ENCODE results near the gene CPNE4.

Gene CPNE4

GRCh38 chr3:131645638-131646037 is 389.2 kb downstream of the CPNE4 start:
- Histone ChIP-seq H3K27ac (ENCODE audit: low read depth, low read length) (no peak overlapping the region), H3K9me3 (ENCODE audit: control insufficient read depth in 1 of 2, low read length in 2 of 2) (no peaks in the 10 kb centered on the region), H3K4me1 (ENCODE audit: control insufficient read depth in 1 of 2, insufficient read depth in 2 of 2, low read length in 2 of 2) (no peaks in the 10 kb centered on the region), H3K9ac (ENCODE audit: low read depth in 1 of 2, low read length in 2 of 2) (no peak overlapping the region), H3K36me3 (ENCODE audit: control insufficient read depth in 1 of 2, insufficient read depth in 2 of 2, low read length in 2 of 2) (no peaks in the 10 kb centered on the region), H3K4me3 (ENCODE audit: low read depth in 1 of 2, low read length in 2 of 2) (no peak overlapping the region), H3K27me3 (ENCODE audit: control insufficient read depth in 1 of 2, insufficient read depth in 2 of 2, low read length in 2 of 2) (peaks cover 0 to 6% of the 10 kb centered on the region in 2 donors)

DNA sequence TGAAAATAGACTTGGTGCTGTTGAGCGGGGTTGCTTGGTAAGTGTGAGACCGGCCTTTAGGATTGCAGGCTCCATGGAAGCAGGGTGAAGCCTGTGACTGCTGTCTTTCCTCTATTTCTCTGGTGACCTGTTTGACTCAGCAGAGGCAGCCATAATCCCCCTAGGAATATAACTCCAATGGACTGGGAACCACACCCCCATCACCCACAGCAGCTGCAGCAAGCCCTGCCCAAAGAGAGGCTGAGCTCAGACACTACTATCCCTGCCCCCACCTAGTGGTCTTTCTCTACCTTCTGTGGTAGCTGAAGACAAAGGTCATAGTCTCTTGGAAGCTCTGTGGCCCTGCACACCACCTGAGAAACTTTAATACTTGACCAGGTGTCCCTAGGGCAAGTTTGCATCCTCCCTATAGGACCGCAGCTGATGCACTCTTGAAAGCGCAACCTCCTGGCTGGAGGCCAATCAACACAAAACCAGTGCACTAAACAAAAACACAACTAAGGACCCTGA is 398.5 kb downstream of the CPNE4 start:
- H3K36me3 ChIP-seq (ENCODE audit: control insufficient read depth in 1 of 2, insufficient read depth in 2 of 2, low read length in 2 of 2) = no peaks in the 10 kb centered on the region
- no peak overlapping the region for H3K4me3 ChIP-seq (ENCODE audit: low read depth in 1 of 2, low read length in 2 of 2)
- H3K4me1 ChIP-seq (ENCODE audit: control insufficient read depth in 1 of 2, insufficient read depth in 2 of 2, low read length in 2 of 2) = no peaks in the 10 kb centered on the region
- no peak overlapping the region for H3K9ac ChIP-seq (ENCODE audit: low read depth in 1 of 2, low read length in 2 of 2)
- no peaks in the 10 kb centered on the region for H3K9me3 ChIP-seq (ENCODE audit: control insufficient read depth in 1 of 2, low read length in 2 of 2)
- H3K27ac ChIP-seq (ENCODE audit: low read depth, low read length) = no peak overlapping the region
- no peaks in the 10 kb centered on the region for H3K27me3 ChIP-seq (ENCODE audit: control insufficient read depth in 1 of 2, insufficient read depth in 2 of 2, low read length in 2 of 2)

DNA sequence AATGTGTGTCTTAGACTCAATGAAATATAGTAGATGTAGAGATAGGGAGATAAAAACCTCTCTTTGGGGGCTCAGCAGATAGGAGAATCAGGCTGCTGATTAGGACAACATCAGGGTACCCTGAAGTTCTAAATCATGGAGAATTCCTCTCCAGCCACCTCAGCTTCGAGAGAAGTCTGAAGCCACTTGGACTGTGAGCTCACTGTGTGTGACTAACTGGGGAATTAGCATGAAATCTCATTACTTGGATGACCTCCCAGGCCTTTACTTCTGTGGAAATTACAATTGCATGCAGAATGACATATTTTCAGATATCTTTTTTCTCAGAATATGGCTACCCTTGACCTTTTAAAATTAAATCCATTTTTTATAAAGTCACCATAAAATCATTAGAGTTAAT is 404.0 kb downstream of the CPNE4 start:
- no peaks in the 10 kb centered on the region for H3K27me3 ChIP-seq (ENCODE audit: control insufficient read depth in 1 of 2, insufficient read depth in 2 of 2, low read length in 2 of 2)
- no peak overlapping the region for H3K27ac ChIP-seq (ENCODE audit: low read depth, low read length)
- H3K4me3 ChIP-seq (ENCODE audit: low read depth in 1 of 2, low read length in 2 of 2) = no peak overlapping the region
- H3K9ac ChIP-seq (ENCODE audit: low read depth in 1 of 2, low read length in 2 of 2) = no peak overlapping the region
- H3K36me3 ChIP-seq (ENCODE audit: control insufficient read depth in 1 of 2, insufficient read depth in 2 of 2, low read length in 2 of 2) = no peaks in the 10 kb centered on the region
- H3K9me3 ChIP-seq (ENCODE audit: control insufficient read depth in 1 of 2, low read length in 2 of 2) = no peaks in the 10 kb centered on the region
- H3K4me1 ChIP-seq (ENCODE audit: control insufficient read depth in 1 of 2, insufficient read depth in 2 of 2, low read length in 2 of 2) = no peaks in the 10 kb centered on the region

DNA sequence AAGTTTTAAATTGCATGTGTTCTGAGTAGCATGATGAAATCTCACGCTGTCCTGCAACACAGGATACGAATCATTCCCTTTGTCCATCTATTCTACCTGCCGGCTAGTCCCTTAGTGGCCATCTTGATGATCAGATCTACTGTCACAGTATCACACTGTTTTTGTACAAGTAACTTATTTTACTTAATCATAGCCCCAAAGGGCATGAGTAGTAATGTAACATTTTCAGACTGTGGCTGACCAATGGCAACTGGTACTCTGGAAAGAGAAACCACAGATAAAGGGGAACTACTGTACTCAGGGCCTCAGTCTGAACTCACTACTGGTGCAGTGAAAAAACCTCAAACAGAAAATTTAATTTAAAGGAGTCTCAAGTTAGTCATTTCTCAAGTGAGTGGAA is 404.7 kb downstream of the CPNE4 start:
- Histone ChIP-seq H3K9me3 (ENCODE audit: control insufficient read depth in 1 of 2, low read length in 2 of 2) (no peaks in the 10 kb centered on the region), H3K9ac (ENCODE audit: low read depth in 1 of 2, low read length in 2 of 2) (no peak overlapping the region)

DNA sequence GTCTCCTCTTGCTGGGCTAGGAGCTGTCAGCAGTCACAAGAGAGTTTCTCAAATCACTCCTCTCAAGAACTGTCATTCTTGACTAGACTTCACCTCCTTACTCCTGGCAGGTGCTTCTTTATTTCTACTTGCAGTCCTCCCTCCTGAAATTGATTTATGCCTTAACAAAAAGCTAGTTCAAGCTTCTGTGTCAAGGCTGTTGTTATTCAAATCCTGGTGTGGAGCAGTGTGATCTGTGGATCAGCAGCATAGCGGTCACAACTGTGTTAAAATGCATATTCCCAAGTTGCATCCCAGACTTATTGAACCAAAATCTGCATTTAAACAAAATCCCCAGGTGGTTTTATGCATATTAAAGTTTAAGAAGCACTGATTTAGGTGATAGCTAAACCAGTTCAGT is 411.4 kb downstream of the CPNE4 start:
- Histone ChIP-seq H3K4me1 (ENCODE audit: control insufficient read depth in 1 of 2, insufficient read depth in 2 of 2, low read length in 2 of 2) (no peaks in the 10 kb centered on the region), H3K27me3 (ENCODE audit: control insufficient read depth in 1 of 2, insufficient read depth in 2 of 2, low read length in 2 of 2) (no peaks in the 10 kb centered on the region), H3K27ac (ENCODE audit: low read depth, low read length) (no peak overlapping the region)

More for the DNA sequence above, 404.7 kb downstream of the CPNE4 start:
- H3K27me3 ChIP-seq (ENCODE audit: control insufficient read depth in 1 of 2, insufficient read depth in 2 of 2, low read length in 2 of 2) = no peaks in the 10 kb centered on the region
- no peaks in the 10 kb centered on the region for H3K4me1 ChIP-seq (ENCODE audit: control insufficient read depth in 1 of 2, insufficient read depth in 2 of 2, low read length in 2 of 2)
- no peaks in the 10 kb centered on the region for H3K36me3 ChIP-seq (ENCODE audit: control insufficient read depth in 1 of 2, insufficient read depth in 2 of 2, low read length in 2 of 2)
- H3K4me3 ChIP-seq (ENCODE audit: low read depth in 1 of 2, low read length in 2 of 2) = no peak overlapping the region
- no peak overlapping the region for H3K27ac ChIP-seq (ENCODE audit: low read depth, low read length)

GRCh38 chr3:131622726-131623125 is 412.1 kb downstream of the CPNE4 start:
- no peaks in the 10 kb centered on the region for H3K9me3 ChIP-seq (ENCODE audit: control insufficient read depth in 1 of 2, low read length in 2 of 2)
- no peaks in the 10 kb centered on the region for H3K36me3 ChIP-seq (ENCODE audit: control insufficient read depth in 1 of 2, insufficient read depth in 2 of 2, low read length in 2 of 2)
- no peak overlapping the region for H3K27ac ChIP-seq (ENCODE audit: low read depth, low read length)
- H3K9ac ChIP-seq (ENCODE audit: low read depth in 1 of 2, low read length in 2 of 2) = no peak overlapping the region
- no peaks in the 10 kb centered on the region for H3K4me1 ChIP-seq (ENCODE audit: control insufficient read depth in 1 of 2, insufficient read depth in 2 of 2, low read length in 2 of 2)
- H3K4me3 ChIP-seq (ENCODE audit: low read depth in 1 of 2, low read length in 2 of 2) = no peak overlapping the region
- H3K27me3 ChIP-seq (ENCODE audit: control insufficient read depth in 1 of 2, insufficient read depth in 2 of 2, low read length in 2 of 2) = no peaks in the 10 kb centered on the region

More for the DNA sequence above, 411.4 kb downstream of the CPNE4 start:
- no peak overlapping the region for H3K9ac ChIP-seq (ENCODE audit: low read depth in 1 of 2, low read length in 2 of 2)
- H3K36me3 ChIP-seq (ENCODE audit: control insufficient read depth in 1 of 2, insufficient read depth in 2 of 2, low read length in 2 of 2) = no peaks in the 10 kb centered on the region
- no peaks in the 10 kb centered on the region for H3K9me3 ChIP-seq (ENCODE audit: control insufficient read depth in 1 of 2, low read length in 2 of 2)
- no peak overlapping the region for H3K4me3 ChIP-seq (ENCODE audit: low read depth in 1 of 2, low read length in 2 of 2)

GRCh38 chr3:131620977-131621376 is 413.8 kb downstream of the CPNE4 start:
- Histone ChIP-seq H3K27ac (ENCODE audit: low read depth, low read length) (no peak overlapping the region), H3K27me3 (ENCODE audit: control insufficient read depth in 1 of 2, insufficient read depth in 2 of 2, low read length in 2 of 2) (no peaks in the 10 kb centered on the region), H3K4me1 (ENCODE audit: control insufficient read depth in 1 of 2, insufficient read depth in 2 of 2, low read length in 2 of 2) (no peaks in the 10 kb centered on the region), H3K4me3 (ENCODE audit: low read depth in 1 of 2, low read length in 2 of 2) (no peak overlapping the region), H3K9me3 (ENCODE audit: control insufficient read depth in 1 of 2, low read length in 2 of 2) (no peaks in the 10 kb centered on the region), H3K36me3 (ENCODE audit: control insufficient read depth in 1 of 2, insufficient read depth in 2 of 2, low read length in 2 of 2) (no peaks in the 10 kb centered on the region), H3K9ac (ENCODE audit: low read depth in 1 of 2, low read length in 2 of 2) (no peak overlapping the region)

DNA sequence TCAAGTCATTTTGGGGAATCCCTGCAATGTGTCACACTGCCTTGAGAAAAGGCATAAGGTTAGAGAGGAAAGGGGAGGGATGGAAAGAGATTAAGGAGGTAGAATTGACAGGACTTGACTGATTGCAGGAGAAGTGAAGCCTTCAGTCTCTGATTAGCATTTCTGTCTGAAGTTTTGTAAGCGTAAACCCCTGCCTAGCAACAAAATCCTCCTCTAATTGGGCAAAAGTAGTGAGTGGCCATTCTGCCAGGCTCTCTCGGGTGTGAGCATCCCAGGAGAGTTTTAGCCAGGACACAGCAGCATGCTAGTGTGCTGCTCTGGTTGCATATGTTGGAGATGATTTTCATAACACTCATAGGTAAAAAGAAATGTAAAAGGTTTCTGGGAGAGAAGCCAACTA is 415.0 kb downstream of the CPNE4 start:
- no peaks in the 10 kb centered on the region for H3K9me3 ChIP-seq (ENCODE audit: control insufficient read depth in 1 of 2, low read length in 2 of 2)
- H3K27me3 ChIP-seq (ENCODE audit: control insufficient read depth in 1 of 2, insufficient read depth in 2 of 2, low read length in 2 of 2) = no peaks in the 10 kb centered on the region
- no peak overlapping the region for H3K4me3 ChIP-seq (ENCODE audit: low read depth in 1 of 2, low read length in 2 of 2)
- no peaks in the 10 kb centered on the region for H3K36me3 ChIP-seq (ENCODE audit: control insufficient read depth in 1 of 2, insufficient read depth in 2 of 2, low read length in 2 of 2)
- no peaks in the 10 kb centered on the region for H3K4me1 ChIP-seq (ENCODE audit: control insufficient read depth in 1 of 2, insufficient read depth in 2 of 2, low read length in 2 of 2)
- H3K9ac ChIP-seq (ENCODE audit: low read depth in 1 of 2, low read length in 2 of 2) = no peak overlapping the region
- no peak overlapping the region for H3K27ac ChIP-seq (ENCODE audit: low read depth, low read length)

GRCh38 chr3:131616719-131617118 is 418.1 kb downstream of the CPNE4 start:
- H3K36me3 ChIP-seq (ENCODE audit: control insufficient read depth in 1 of 2, insufficient read depth in 2 of 2, low read length in 2 of 2) = no peaks in the 10 kb centered on the region
- no peak overlapping the region for H3K9ac ChIP-seq (ENCODE audit: low read depth in 1 of 2, low read length in 2 of 2)
- H3K27ac ChIP-seq (ENCODE audit: low read depth, low read length) = no peak overlapping the region
- no peaks in the 10 kb centered on the region for H3K27me3 ChIP-seq (ENCODE audit: control insufficient read depth in 1 of 2, insufficient read depth in 2 of 2, low read length in 2 of 2)
- H3K4me1 ChIP-seq (ENCODE audit: control insufficient read depth in 1 of 2, insufficient read depth in 2 of 2, low read length in 2 of 2) = no peaks in the 10 kb centered on the region
- no peak overlapping the region for H3K4me3 ChIP-seq (ENCODE audit: low read depth in 1 of 2, low read length in 2 of 2)
- H3K9me3 ChIP-seq (ENCODE audit: control insufficient read depth in 1 of 2, low read length in 2 of 2) = no peaks in the 10 kb centered on the region

DNA sequence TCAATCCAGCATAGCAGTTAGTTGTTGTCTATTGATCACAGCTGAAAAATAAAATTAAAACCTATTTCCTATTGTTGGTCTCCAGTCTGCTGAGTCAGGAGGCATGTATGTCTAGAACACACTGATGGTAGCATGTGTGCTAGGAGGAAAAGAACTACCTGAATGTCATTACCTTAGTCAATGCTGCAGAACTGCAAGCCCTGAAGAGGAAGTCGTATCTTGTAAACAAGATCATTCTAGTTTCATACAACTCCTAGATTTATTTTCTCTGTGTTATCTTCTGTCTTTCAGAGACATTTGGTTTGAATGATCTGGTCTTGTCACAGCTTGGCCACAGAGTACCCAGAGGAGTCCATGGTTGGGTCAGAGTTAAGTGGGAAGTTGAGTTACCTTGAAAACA is 422.1 kb downstream of the CPNE4 start:
- H3K4me3 ChIP-seq (ENCODE audit: low read depth in 1 of 2, low read length in 2 of 2) = no peak overlapping the region
- H3K27me3 ChIP-seq (ENCODE audit: control insufficient read depth in 1 of 2, insufficient read depth in 2 of 2, low read length in 2 of 2) = no peaks in the 10 kb centered on the region
- H3K4me1 ChIP-seq (ENCODE audit: control insufficient read depth in 1 of 2, insufficient read depth in 2 of 2, low read length in 2 of 2) = no peaks in the 10 kb centered on the region
- no peak overlapping the region for H3K9ac ChIP-seq (ENCODE audit: low read depth in 1 of 2, low read length in 2 of 2)
- no peak overlapping the region for H3K27ac ChIP-seq (ENCODE audit: low read depth, low read length)
- H3K9me3 ChIP-seq (ENCODE audit: control insufficient read depth in 1 of 2, low read length in 2 of 2) = no peaks in the 10 kb centered on the region
- no peaks in the 10 kb centered on the region for H3K36me3 ChIP-seq (ENCODE audit: control insufficient read depth in 1 of 2, insufficient read depth in 2 of 2, low read length in 2 of 2)

GRCh38 chr3:131610174-131610573 is 424.6 kb downstream of the CPNE4 start:
- no peaks in the 10 kb centered on the region for H3K27me3 ChIP-seq (ENCODE audit: control insufficient read depth in 1 of 2, insufficient read depth in 2 of 2, low read length in 2 of 2)
- no peak overlapping the region for H3K27ac ChIP-seq (ENCODE audit: low read depth, low read length)
- H3K9ac ChIP-seq (ENCODE audit: low read depth in 1 of 2, low read length in 2 of 2) = no peak overlapping the region

More at GRCh38 chr3:131610174-131610573, 424.6 kb downstream of the CPNE4 start:
- H3K9me3 ChIP-seq (ENCODE audit: control insufficient read depth in 1 of 2, low read length in 2 of 2) = no peaks in the 10 kb centered on the region
- H3K4me3 ChIP-seq (ENCODE audit: low read depth in 1 of 2, low read length in 2 of 2) = no peak overlapping the region
- H3K36me3 ChIP-seq (ENCODE audit: control insufficient read depth in 1 of 2, insufficient read depth in 2 of 2, low read length in 2 of 2) = no peaks in the 10 kb centered on the region
- H3K4me1 ChIP-seq (ENCODE audit: control insufficient read depth in 1 of 2, insufficient read depth in 2 of 2, low read length in 2 of 2) = no peaks in the 10 kb centered on the region
